Measurements from ENCODE around the gene HTR6. TPM values are rescaled to one million over a fixed set of nuclear protein-coding genes. Genes with fewer than 3 reads are reported as not detected.
A peak's percentile ranks its signal among the peaks of the same experiment; 100 is the strongest.
"Not testable (repeated sequence)": the region's sequence is repeated elsewhere in the genome, so short reads cannot be mapped to it uniquely, and the experiment has no call there.

HTR6 gene
- total RNA-seq, 2 donors from 2014 or later, result 0.16 to 0.17 TPM

GRCh38 chr1:19630192-19630591 lies 34.5 kb upstream of the HTR6 start:
- H3K36me3 Mint-ChIP-seq (ENCODE audit: low read depth); H3K27me3 Mint-ChIP-seq; ATAC-seq; H3K9me3 ChIP-seq (ENCODE audit: control insufficient read depth, low read length, poor library complexity, severe bottlenecking); H3K4me3 Mint-ChIP-seq; DNase-seq; H3K4me1 Mint-ChIP-seq: not testable (repeated sequence)
- H3K27ac Mint-ChIP-seq, result peak overlapping the region; percentile 29

- no peaks in the 10 kb centered on the region for H3K4me1 Mint-ChIP-seq
- H3K36me3 Mint-ChIP-seq (ENCODE audit: low read depth), result no peaks in the 10 kb centered on the region
- no peak overlapping the region for H3K4me3 Mint-ChIP-seq
- H3K27me3 Mint-ChIP-seq, result no peaks in the 10 kb centered on the region
- H3K9me3 ChIP-seq (ENCODE audit: control insufficient read depth, low read length, poor library complexity, severe bottlenecking), result no peaks in the 10 kb centered on the region
- no peak for ATAC-seq
- peak overlapping the region; percentile 29 for H3K27ac Mint-ChIP-seq
- DNase-seq, result no peak
Observed at GRCh38 chr1:19630720-19631395, 33.8 kb upstream of the HTR6 start.

GRCh38 chr1:19632211-19632610 lies 32.5 kb upstream of the HTR6 start:
- Mint-ChIP-seq H3K36me3 (ENCODE audit: low read depth) (no peaks in the 10 kb centered on the region), H3K4me3 (no peak overlapping the region), H3K27ac (peak overlapping the region; percentile 14), H3K4me1 (no peaks in the 10 kb centered on the region), H3K27me3 (no peaks in the 10 kb centered on the region)
- ATAC-seq (no peak), DNase-seq (no peak)
- no peaks in the 10 kb centered on the region for H3K9me3 ChIP-seq (ENCODE audit: control insufficient read depth, low read length, poor library complexity, severe bottlenecking)

GRCh38 chr1:19633106-19633505 lies 31.6 kb upstream of the HTR6 start:
- no peak overlapping the region for H3K27ac Mint-ChIP-seq
- no peak overlapping the region for H3K4me3 Mint-ChIP-seq
- DNase-seq (no peak), ATAC-seq (no peak)
- H3K9me3 ChIP-seq (ENCODE audit: control insufficient read depth, low read length, poor library complexity, severe bottlenecking), result no peaks in the 10 kb centered on the region
- no peaks in the 10 kb centered on the region for H3K36me3 Mint-ChIP-seq (ENCODE audit: low read depth)
- H3K27me3 Mint-ChIP-seq, result no peaks in the 10 kb centered on the region
- no peaks in the 10 kb centered on the region for H3K4me1 Mint-ChIP-seq

- not testable (repeated sequence) for H3K27me3 Mint-ChIP-seq; DNase-seq; ATAC-seq; H3K4me1 Mint-ChIP-seq; H3K4me3 Mint-ChIP-seq; H3K36me3 Mint-ChIP-seq (ENCODE audit: low read depth); H3K9me3 ChIP-seq (ENCODE audit: control insufficient read depth, low read length, poor library complexity, severe bottlenecking); H3K27ac Mint-ChIP-seq
Observed at GRCh38 chr1:19635064-19635463, 29.6 kb upstream of the HTR6 start.

GRCh38 chr1:19635646-19636045 lies 29.0 kb upstream of the HTR6 start:
- no peaks in the 10 kb centered on the region for H3K36me3 Mint-ChIP-seq (ENCODE audit: low read depth)
- H3K4me1 Mint-ChIP-seq, result no peaks in the 10 kb centered on the region
- no peaks in the 10 kb centered on the region for H3K9me3 ChIP-seq (ENCODE audit: control insufficient read depth, low read length, poor library complexity, severe bottlenecking)
- no peak overlapping the region for H3K4me3 Mint-ChIP-seq
- no peak for DNase-seq
- no peak for ATAC-seq
- H3K27me3 Mint-ChIP-seq, result no peaks in the 10 kb centered on the region
- no peak overlapping the region for H3K27ac Mint-ChIP-seq

GRCh38 chr1:19636065-19636464 lies 28.6 kb upstream of the HTR6 start:
- Mint-ChIP-seq H3K27me3 (no peaks in the 10 kb centered on the region), H3K27ac (no peak overlapping the region), H3K36me3 (ENCODE audit: low read depth) (no peaks in the 10 kb centered on the region), H3K4me3 (no peak overlapping the region), H3K4me1 (no peaks in the 10 kb centered on the region)
- no peak for ATAC-seq
- H3K9me3 ChIP-seq (ENCODE audit: control insufficient read depth, low read length, poor library complexity, severe bottlenecking), result no peaks in the 10 kb centered on the region
- no peak for DNase-seq

GRCh38 chr1:19636749-19637148 lies 27.9 kb upstream of the HTR6 start:
- H3K9me3 ChIP-seq (ENCODE audit: control insufficient read depth, low read length, poor library complexity, severe bottlenecking); DNase-seq; ATAC-seq; H3K4me1 Mint-ChIP-seq; H3K27ac Mint-ChIP-seq; H3K27me3 Mint-ChIP-seq; H3K36me3 Mint-ChIP-seq (ENCODE audit: low read depth): not testable (repeated sequence)
- peak overlapping the region; percentile 7 for H3K4me3 Mint-ChIP-seq

GRCh38 chr1:19637606-19638005 lies 27.1 kb upstream of the HTR6 start:
- DNase-seq, result no peak
- Mint-ChIP-seq H3K36me3 (ENCODE audit: low read depth) (no peaks in the 10 kb centered on the region), H3K27me3 (no peaks in the 10 kb centered on the region), H3K4me3 (no peak overlapping the region), H3K27ac (no peak overlapping the region), H3K4me1 (no peaks in the 10 kb centered on the region)
- H3K9me3 ChIP-seq (ENCODE audit: control insufficient read depth, low read length, poor library complexity, severe bottlenecking), result no peaks in the 10 kb centered on the region
- no peak for ATAC-seq

- not testable (repeated sequence) for H3K27me3 Mint-ChIP-seq, ATAC-seq
Observed at GRCh38 chr1:19639228-19639627, 25.4 kb upstream of the HTR6 start.

GRCh38 chr1:19639999-19640362 lies 24.7 kb upstream of the HTR6 start:
- Mint-ChIP-seq H3K27me3 (no peaks in the 10 kb centered on the region), H3K4me3 (no peak overlapping the region), H3K27ac (no peak overlapping the region), H3K4me1 (peaks cover 8% of the 10 kb centered on the region), H3K36me3 (ENCODE audit: low read depth) (peaks cover 3% of the 10 kb centered on the region)
- no peaks in the 10 kb centered on the region for H3K9me3 ChIP-seq (ENCODE audit: control insufficient read depth, low read length, poor library complexity, severe bottlenecking)
- DNase-seq, result no peak
- ATAC-seq, result no peak

More at GRCh38 chr1:19639228-19639627, 25.4 kb upstream of the HTR6 start:
- not testable (repeated sequence) for H3K27ac Mint-ChIP-seq; DNase-seq; H3K9me3 ChIP-seq (ENCODE audit: control insufficient read depth, low read length, poor library complexity, severe bottlenecking); H3K36me3 Mint-ChIP-seq (ENCODE audit: low read depth); H3K4me1 Mint-ChIP-seq; H3K4me3 Mint-ChIP-seq

- no peak overlapping the region for H3K4me3 Mint-ChIP-seq
- H3K27ac Mint-ChIP-seq, result no peak overlapping the region
- DNase-seq (no peak), ATAC-seq (no peak)
- H3K36me3 Mint-ChIP-seq (ENCODE audit: low read depth), result peaks cover 3% of the 10 kb centered on the region
- no peaks in the 10 kb centered on the region for H3K27me3 Mint-ChIP-seq
- H3K4me1 Mint-ChIP-seq, result peaks cover 8% of the 10 kb centered on the region
- no peaks in the 10 kb centered on the region for H3K9me3 ChIP-seq (ENCODE audit: control insufficient read depth, low read length, poor library complexity, severe bottlenecking)
Observed at GRCh38 chr1:19640363-19641316, 24.0 kb upstream of the HTR6 start.

GRCh38 chr1:19643121-19643520 lies 21.6 kb upstream of the HTR6 start:
- H3K27me3 Mint-ChIP-seq, result no peaks in the 10 kb centered on the region
- peaks cover 3% of the 10 kb centered on the region for H3K36me3 Mint-ChIP-seq (ENCODE audit: low read depth)
- peak overlapping the region; percentile 75 for H3K27ac Mint-ChIP-seq
- H3K4me1 Mint-ChIP-seq, result peaks cover 28% of the 10 kb centered on the region
- H3K4me3 Mint-ChIP-seq, result peak overlapping the region; percentile 88
- DNase-seq, result no peak
- H3K9me3 ChIP-seq (ENCODE audit: control insufficient read depth, low read length, poor library complexity, severe bottlenecking), result no peaks in the 10 kb centered on the region
- no peak for ATAC-seq

Data from T-helper 17 cell (primary cell).